Gastrocnemius medialis (tissue), 4 donors: ENCODE measurements around the gene MED12L. TPM values are rescaled to one million over a fixed set of nuclear protein-coding genes. Genes with fewer than 3 reads are reported as not detected.
A peak's percentile ranks its signal among the peaks of the same experiment; 100 is the strongest.

Experiments
- ATAC-seq, 2 donors: fragments of 150-250 bp; one replicate each; pipeline ENCODE4 v1.9.1; 2016
- DNase-seq, 2 donors: peaks; one replicate each; pipeline ENCODE4 v3.0.0-alpha.2; 2019
- H3K27ac ChIP-seq, 4 donors: fragments of 200-600 bp; sonication (generic); 1 replicate in 1 of 4; 2 replicates in 3 of 4; pipeline ENCODE4 v1.5.1; 2016 to 2018; ENCODE audit warnings: mild to moderate bottlenecking in 2 of 4, moderate library complexity in 1 of 4
- H3K27me3 ChIP-seq, 3 donors: fragments of 200-600 bp; sonication (generic) in 2 of 3; 1 replicate in 1 of 3; 2 replicates in 2 of 3; pipeline versions ENCODE4 v1.5.1 to v1.6.0; 2016 to 2019; ENCODE audit warnings: mild to moderate bottlenecking in 1 of 3, moderate library complexity in 1 of 3
- H3K36me3 ChIP-seq, 2 donors: fragments of 200-600 bp; sonication (generic) in 1 of 2; one replicate each; pipeline ENCODE4 v1.5.1; 2017 to 2018
- H3K4me1 ChIP-seq, 2 donors: fragments of 200-600 bp; sonication (generic) in 1 of 2; one replicate each; pipeline ENCODE4 v1.5.1; 2016 to 2017; ENCODE audit warnings: mild to moderate bottlenecking in 2 of 2
- H3K4me3 ChIP-seq, 4 donors: fragments of 200-600 bp; sonication (generic) in 3 of 4; 1 replicate in 1 of 4; 2 replicates in 3 of 4; pipeline ENCODE4 v1.5.1; 2016 to 2019; ENCODE audit warnings: mild to moderate bottlenecking in 2 of 4
- H3K9me3 ChIP-seq, 3 donors: fragments of 200-600 bp; sonication (generic) in 2 of 3; 1 replicate in 1 of 3; 2 replicates in 2 of 3; pipeline ENCODE4 v1.5.1; 2016 to 2019
- CTCF ChIP-seq, 5 experiments: fragments of 450-650 bp in 3 of 5; fragments of 200-600 bp in 2 of 5; sonication (generic) in 2 of 5; IDR thresholded peaks in 4 of 5; conservative IDR thresholded peaks in 1 of 5; 1 replicate in 4 of 5; 2 replicates in 1 of 5; pipeline ENCODE4 v1.5.1; 2016 to 2019; ENCODE audit warnings: antibody characterized with exemption in 5 of 5, mild to moderate bottlenecking in 3 of 5, moderate library complexity in 3 of 5
- POLR2A ChIP-seq, 2 donors: fragments of 450-650 bp; IDR thresholded peaks; one replicate each; pipeline ENCODE4 v1.6.1; 2017; ENCODE audit warnings: antibody characterized with exemption in 2 of 2, mild to moderate bottlenecking in 2 of 2, moderate library complexity in 2 of 2
- in situ Hi-C, 4 donors: fragments of 200-750 bp; cut with MboI; loops; one replicate each; pipeline versions ENCODE4 v1.15.0 to v1.8.0; 2017; ENCODE audit warnings: low sequenced_read_pairs in 4 of 4
- intact Hi-C: fragments of 100-400 bp; cut with DNase I; formaldehyde crosslinking; loops from one replicate; pipeline ENCODE4 v1.15.1; 2023; ENCODE audit warnings: low total_unique reads
- total RNA-seq, 4 donors: library from RNA; depleted of rRNA; stranded (reverse); fragments of >200 nt; gene quantifications; one replicate each; pipeline versions ENCODE4 v1.1.0 to v1.2.3, GENCODE V29; 2016

The MED12L gene
- total RNA-seq, 4 donors from 2014 or later = 0.05 to 1.2 (median 0.10) TPM

- no peak overlapping the region for H3K4me3 ChIP-seq
- no peaks in the 10 kb centered on the region for H3K9me3 ChIP-seq
- no peak for TF ChIP-seq CTCF (IDR thresholded peaks at IDR 0.05 in 4 of 5, conservative IDR thresholded peaks at IDR 0.05 in 1 of 5)
- no peak for TF ChIP-seq POLR2A (IDR thresholded peaks at IDR 0.05)
- intact Hi-C loops = no loop called here
- ATAC-seq = no peak
- no peaks in the 10 kb centered on the region for H3K36me3 ChIP-seq
- no peaks in the 10 kb centered on the region for H3K27me3 ChIP-seq
- no peaks in the 10 kb centered on the region for H3K4me1 ChIP-seq
- no peak for DNase-seq
- no peak overlapping the region for H3K27ac ChIP-seq
- in situ Hi-C loops = no loop called here
These were observed 180.4 kb downstream of the MED12L start for GRCh38 chr3:151265866-151266265.

- H3K4me3 ChIP-seq = no peak overlapping the region
- no peaks in the 10 kb centered on the region for H3K9me3 ChIP-seq
- TF ChIP-seq POLR2A (IDR thresholded peaks at IDR 0.05) (no peak), CTCF (IDR thresholded peaks at IDR 0.05 in 4 of 5, conservative IDR thresholded peaks at IDR 0.05 in 1 of 5) (no peak)
- intact Hi-C loops (no loop called here), in situ Hi-C loops (no loop called here)
- H3K36me3 ChIP-seq = no peaks in the 10 kb centered on the region
- no peaks in the 10 kb centered on the region for H3K27me3 ChIP-seq
- ATAC-seq (no peak), DNase-seq (no peak)
- H3K4me1 ChIP-seq = no peaks in the 10 kb centered on the region
- peak overlapping the region in 2 of 4 donors; percentile 17 to 26 for H3K27ac ChIP-seq
These were observed 181.6 kb downstream of the MED12L start for GRCh38 chr3:151267066-151267465.

- no peaks in the 10 kb centered on the region for H3K36me3 ChIP-seq
- TF ChIP-seq POLR2A (IDR thresholded peaks at IDR 0.05) = no peak
- no peak for TF ChIP-seq CTCF (IDR thresholded peaks at IDR 0.05 in 4 of 5, conservative IDR thresholded peaks at IDR 0.05 in 1 of 5)
- no peak for ATAC-seq
- H3K4me3 ChIP-seq = no peak overlapping the region
- no peaks in the 10 kb centered on the region for H3K9me3 ChIP-seq
- no peaks in the 10 kb centered on the region for H3K4me1 ChIP-seq
- DNase-seq = no peak
- H3K27ac ChIP-seq = peak overlapping the region in 1 of 4 donors; percentile 3
- no peaks in the 10 kb centered on the region for H3K27me3 ChIP-seq
- intact Hi-C loops (no loop called here), in situ Hi-C loops (no loop called here)
These were observed 183.1 kb downstream of the MED12L start for GRCh38 chr3:151268267-151269235.

GRCh38 chr3:151269631-151270030 is 184.2 kb downstream of the MED12L start:
- in situ Hi-C loops (no loop called here), intact Hi-C loops (no loop called here)
- no peak for TF ChIP-seq CTCF (IDR thresholded peaks at IDR 0.05 in 4 of 5, conservative IDR thresholded peaks at IDR 0.05 in 1 of 5)
- no peak for TF ChIP-seq POLR2A (IDR thresholded peaks at IDR 0.05)
- H3K9me3 ChIP-seq = no peaks in the 10 kb centered on the region
- no peak overlapping the region for H3K4me3 ChIP-seq
- DNase-seq (no peak), ATAC-seq (no peak)
- no peaks in the 10 kb centered on the region for H3K4me1 ChIP-seq
- no peaks in the 10 kb centered on the region for H3K27me3 ChIP-seq
- peak overlapping the region in 3 of 4 donors; percentile 10 to 44 (median 34) for H3K27ac ChIP-seq
- H3K36me3 ChIP-seq = no peaks in the 10 kb centered on the region
